ENCODE data around the gene DBH.

- no peak for TF ChIP-seq POLR2A (IDR thresholded peaks at IDR 0.05; ENCODE audit: low read depth, low read length)
- TF ChIP-seq TAF1 (IDR thresholded peaks at IDR 0.05; ENCODE audit: borderline replicate concordance, low read depth, low read length) = no peak
- TF ChIP-seq POLR2AphosphoS5 (IDR thresholded peaks at IDR 0.05; ENCODE audit: low read depth, low read length) = no peak
Observed at GRCh38 chr9:133609311-133610098, 26.7 kb upstream of the DBH start, which contains the start of gene FAM163B.

Measured in GM12892 (cell line).